Kidney (tissue), 14 donors: ENCODE measurements around the gene ESR2. TPM values are rescaled to one million over a fixed set of nuclear protein-coding genes. Genes with fewer than 3 reads are reported as not detected.

ENCODE experiments used
- DNase-seq, 5 donors: peaks; one replicate each; pipeline ENCODE4 v3.0.0-alpha.2; 2013 to 2020
- FAIRE-seq: peaks from 2 replicates; lab custom pipeline; 2012; peaks lifted over from hg19 to GRCh38; lab: Jason Lieb, UNC
- H3K27ac ChIP-seq, 2 donors: one replicate each; pipeline ENCODE4 v1.7.0; 2013; ENCODE audit warnings: low read depth in 2 of 2, low read length in 2 of 2, inconsistent platforms in 1 of 2
- H3K27me3 ChIP-seq: one replicate; pipeline ENCODE4 v1.7.1; 2013; ENCODE audit warnings: low read length, inconsistent platforms; ENCODE audit not compliant: control insufficient read depth, insufficient read depth
- H3K36me3 ChIP-seq, 3 donors: one replicate each; pipeline versions ENCODE4 v1.7.0 to v1.7.1; 2013; ENCODE audit warnings: low read length in 3 of 3, control low read depth in 1 of 3, inconsistent platforms in 1 of 3; ENCODE audit not compliant: insufficient read depth in 3 of 3, control insufficient read depth in 2 of 3
- H3K4me1 ChIP-seq, 3 donors: one replicate each; pipeline versions ENCODE4 v1.7.0 to v1.7.1; 2013; ENCODE audit warnings: low read length in 3 of 3, inconsistent platforms in 1 of 3, low read depth in 1 of 3; ENCODE audit not compliant: control insufficient read depth in 2 of 3, insufficient read depth in 2 of 3
- H3K4me3 ChIP-seq, 3 donors: one replicate each; pipeline versions ENCODE4 v1.7.0 to v1.8.1; 2013; ENCODE audit warnings: low read length in 3 of 3, control low read depth in 1 of 3, inconsistent platforms in 1 of 3
- H3K9ac ChIP-seq, 3 donors: one replicate each; pipeline versions ENCODE4 v1.7.0 to v1.7.1; 2013; ENCODE audit warnings: low read length in 3 of 3, control low read depth in 1 of 3, inconsistent platforms in 1 of 3
- H3K9me3 ChIP-seq, 3 donors: one replicate each; pipeline versions ENCODE4 v1.7.0 to v1.7.1; 2013; ENCODE audit warnings: low read length in 3 of 3, control low read depth in 1 of 3, inconsistent platforms in 1 of 3; ENCODE audit not compliant: control insufficient read depth in 2 of 3, insufficient read depth in 1 of 3
- CTCF ChIP-seq: IDR thresholded peaks from 3 replicates; pipeline ENCODE4 v1.5.1; 2012; ENCODE audit warnings: mild to moderate bottlenecking, moderate library complexity, borderline replicate concordance; ENCODE audit not compliant: insufficient read depth; ENCODE audit errors: extremely low read depth
- intact Hi-C: fragments of 100-400 bp; cut with DNase I; formaldehyde crosslinking; loops from one replicate; pipeline ENCODE4 v1.11.1; 2022
- polyA plus RNA-seq: library from polyadenylated mRNA; stranded (reverse); fragments of 350-450 nt; fragmentation: Illumina TruSeq; extraction: RNeasy Lipid Tissue Mini Kit (QIAGEN cat#74804); gene quantifications from one replicate; pipeline ENCODE4 v1.2.3, GENCODE V29; 2014; ENCODE audit warnings: low read depth, low replicate concordance; ENCODE audit not compliant: insufficient read depth
- total RNA-seq: library from RNA; stranded (reverse); fragmentation: NEBNext Ultra II Directional; extraction: Animal tissue kit (Norgen Biotek cat#: 25700); gene quantifications from one replicate; pipeline ENCODE4 v1.2.1, GENCODE V29; 2021
- donor health status: control.
- donor health status: control.
- donor health status: control.
- donor health status: control.
- donor health status: control.
- donor health status: DM: yes; HTN: yes; CAD: no.
- donor health status: Normal renal cell carcinoma (clear cell type).

Gene ESR2
- total and polyA plus RNA-seq, 2 donors from 2014 or later: 2.5 TPM; not detected in 1

- H3K9ac ChIP-seq: no peak overlapping the region
- peak overlapping the region in 2 of 3 donors; percentile 59 to 65 for H3K4me3 ChIP-seq
- peaks cover 0 to 11% (median 7%) of the 10 kb centered on the region in 3 donors for H3K4me1 ChIP-seq
- no peaks in the 10 kb centered on the region for H3K36me3 ChIP-seq
- DNase-seq (peak; percentile 60 to 92 (median 66)), FAIRE-seq (no peak)
- H3K27me3 ChIP-seq: peaks cover 5% of the 10 kb centered on the region
- intact Hi-C loops: no loop called here
- H3K9me3 ChIP-seq: no peaks in the 10 kb centered on the region
- H3K27ac ChIP-seq: no peak overlapping the region
- TF ChIP-seq CTCF: peak; percentile 50
Measured at GRCh38 chr14:64294672-64295413, 672 bp upstream of the ESR2 start.

GRCh38 chr14:64292197-64292596, 2.0 kb downstream of the ESR2 start:
- peaks cover 0 to 11% (median 7%) of the 10 kb centered on the region in 3 donors for H3K4me1 ChIP-seq
- H3K36me3 ChIP-seq: no peaks in the 10 kb centered on the region
- no peak overlapping the region for H3K27ac ChIP-seq
- no peak for DNase-seq
- no peak for TF ChIP-seq CTCF
- H3K27me3 ChIP-seq: peaks cover 5% of the 10 kb centered on the region
- FAIRE-seq: no peak
- intact Hi-C loops: no loop called here
- H3K4me3 ChIP-seq: no peak overlapping the region
- H3K9ac ChIP-seq: no peak overlapping the region
- no peaks in the 10 kb centered on the region for H3K9me3 ChIP-seq

GRCh38 chr14:64289571-64289970, 4.6 kb downstream of the ESR2 start:
- H3K36me3 ChIP-seq: no peaks in the 10 kb centered on the region
- no peak for TF ChIP-seq CTCF
- H3K4me1 ChIP-seq: peaks cover 0 to 7% (median 7%) of the 10 kb centered on the region in 3 donors
- H3K9me3 ChIP-seq: no peaks in the 10 kb centered on the region
- no peak overlapping the region for H3K4me3 ChIP-seq
- peaks cover 5% of the 10 kb centered on the region for H3K27me3 ChIP-seq
- intact Hi-C loops: no loop called here
- DNase-seq (no peak), FAIRE-seq (no peak)
- no peak overlapping the region for H3K27ac ChIP-seq
- no peak overlapping the region for H3K9ac ChIP-seq

GRCh38 chr14:64281805-64282204, 12.4 kb downstream of the ESR2 start:
- DNase-seq (no peak), FAIRE-seq (no peak)
- intact Hi-C loops: no loop called here
- no peaks in the 10 kb centered on the region for H3K27me3 ChIP-seq
- H3K36me3 ChIP-seq: no peaks in the 10 kb centered on the region
- TF ChIP-seq CTCF: no peak
- H3K9me3 ChIP-seq: no peaks in the 10 kb centered on the region
- H3K27ac ChIP-seq: no peak overlapping the region
- H3K9ac ChIP-seq: no peak overlapping the region
- H3K4me1 ChIP-seq: no peaks in the 10 kb centered on the region
- H3K4me3 ChIP-seq: no peak overlapping the region
